T-helper 1 cell treated with Interleukin-12 subunit alpha and Interleukin-12 subunit beta and Interleukin-4 antibody, amounts not matched to agents 30 μg/mL and 1 μg/mL, for 36 hours (primary cell): ENCODE measurements around the gene GALNT15.

ENCODE experiments used
- H3K27ac Mint-ChIP-seq: one replicate; pipeline ENCODE4 v1.8.0; 2021; ENCODE audit warnings: mild to moderate bottlenecking, mixed read lengths
- H3K27me3 Mint-ChIP-seq: one replicate; pipeline ENCODE4 v1.8.0; 2021; ENCODE audit warnings: low read depth, mixed read lengths
- H3K36me3 Mint-ChIP-seq: one replicate; pipeline ENCODE4 v1.8.0; 2021; ENCODE audit warnings: low read depth, mixed read lengths
- H3K4me1 Mint-ChIP-seq: one replicate; pipeline ENCODE4 v1.8.0; 2021; ENCODE audit warnings: low read depth, mixed read lengths
- H3K4me3 Mint-ChIP-seq: one replicate; pipeline ENCODE4 v1.8.0; 2021; ENCODE audit warnings: mild to moderate bottlenecking, moderate library complexity, mixed read lengths
- H3K9me3 Mint-ChIP-seq: one replicate; pipeline ENCODE4 v1.8.0; 2021; ENCODE audit warnings: mixed read lengths

Gene GALNT15

GRCh38 chr3:16174976-16175901 lies 759 bp downstream of the GALNT15 start:
- peaks cover 3% of the 10 kb centered on the region for H3K4me1 Mint-ChIP-seq
- H3K27me3 Mint-ChIP-seq = peaks cover 27% of the 10 kb centered on the region
- H3K36me3 Mint-ChIP-seq = no peaks in the 10 kb centered on the region

GRCh38 chr3:16176391-16177030 lies 2.0 kb downstream of the GALNT15 start:
- Mint-ChIP-seq H3K9me3 (no peaks in the 10 kb centered on the region), H3K36me3 (no peaks in the 10 kb centered on the region), H3K4me3 (no peak overlapping the region), H3K27ac (no peak overlapping the region), H3K27me3 (peaks cover 27% of the 10 kb centered on the region), H3K4me1 (peaks cover 3% of the 10 kb centered on the region)

More at GRCh38 chr3:16174976-16175901, 759 bp downstream of the GALNT15 start:
- no peak overlapping the region for H3K27ac Mint-ChIP-seq
- H3K9me3 Mint-ChIP-seq = no peaks in the 10 kb centered on the region
- H3K4me3 Mint-ChIP-seq = no peak overlapping the region

GRCh38 chr3:16177382-16177781 lies 2.9 kb downstream of the GALNT15 start:
- Mint-ChIP-seq H3K27ac (no peak overlapping the region), H3K9me3 (no peaks in the 10 kb centered on the region), H3K4me1 (peaks cover 3% of the 10 kb centered on the region), H3K27me3 (peaks cover 27% of the 10 kb centered on the region), H3K36me3 (no peaks in the 10 kb centered on the region), H3K4me3 (no peak overlapping the region)

GRCh38 chr3:16177962-16178627 lies 3.6 kb downstream of the GALNT15 start:
- no peak overlapping the region for H3K27ac Mint-ChIP-seq
- H3K36me3 Mint-ChIP-seq = no peaks in the 10 kb centered on the region
- no peaks in the 10 kb centered on the region for H3K9me3 Mint-ChIP-seq
- peaks cover 3% of the 10 kb centered on the region for H3K4me1 Mint-ChIP-seq
- peaks cover 25% of the 10 kb centered on the region for H3K27me3 Mint-ChIP-seq
- H3K4me3 Mint-ChIP-seq = no peak overlapping the region

DNA sequence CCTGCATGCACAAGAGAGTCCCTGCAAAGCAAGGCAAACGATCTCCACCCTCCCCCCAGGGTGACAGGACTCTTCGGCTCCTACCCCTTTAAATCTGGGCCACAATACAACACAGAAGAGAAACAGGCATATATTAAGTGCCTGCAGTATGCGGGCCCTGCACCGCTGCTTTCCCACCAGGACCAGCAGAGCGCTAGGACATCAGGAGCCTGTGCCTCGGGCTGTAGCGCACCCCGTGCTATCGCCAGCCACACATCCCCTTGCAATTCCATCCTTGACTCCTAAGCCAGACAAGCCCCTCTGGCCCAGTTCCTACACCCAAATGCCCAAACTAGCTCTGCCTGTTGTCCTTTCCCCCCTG lies 4.1 kb downstream of the GALNT15 start:
- Mint-ChIP-seq H3K4me1 (peaks cover 3% of the 10 kb centered on the region), H3K27ac (no peak overlapping the region), H3K36me3 (no peaks in the 10 kb centered on the region), H3K27me3 (peaks cover 20% of the 10 kb centered on the region), H3K9me3 (no peaks in the 10 kb centered on the region), H3K4me3 (no peak overlapping the region)

DNA sequence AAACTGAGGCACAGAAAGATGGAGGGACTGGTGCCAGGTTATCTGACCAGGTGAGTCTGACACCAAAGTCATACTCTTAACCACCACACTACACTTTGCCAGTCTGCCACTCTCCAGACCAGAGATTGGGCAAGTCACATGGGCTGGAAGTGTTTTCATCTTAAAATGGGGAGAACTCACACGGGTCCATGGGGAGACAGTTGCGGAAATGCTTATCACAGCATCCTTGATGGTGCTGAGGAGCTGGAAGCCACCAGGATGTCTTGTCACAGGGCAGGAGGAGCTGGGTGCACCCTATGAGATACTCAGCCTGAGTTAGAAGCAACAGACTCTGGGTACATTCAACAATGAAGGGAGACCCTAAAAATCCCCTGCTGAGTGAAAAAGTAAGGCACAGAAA lies 4.8 kb downstream of the GALNT15 start:
- Mint-ChIP-seq H3K9me3 (no peaks in the 10 kb centered on the region), H3K4me1 (peaks cover 3% of the 10 kb centered on the region), H3K27ac (no peak overlapping the region), H3K4me3 (no peak overlapping the region), H3K27me3 (peaks cover 13% of the 10 kb centered on the region), H3K36me3 (no peaks in the 10 kb centered on the region)

DNA sequence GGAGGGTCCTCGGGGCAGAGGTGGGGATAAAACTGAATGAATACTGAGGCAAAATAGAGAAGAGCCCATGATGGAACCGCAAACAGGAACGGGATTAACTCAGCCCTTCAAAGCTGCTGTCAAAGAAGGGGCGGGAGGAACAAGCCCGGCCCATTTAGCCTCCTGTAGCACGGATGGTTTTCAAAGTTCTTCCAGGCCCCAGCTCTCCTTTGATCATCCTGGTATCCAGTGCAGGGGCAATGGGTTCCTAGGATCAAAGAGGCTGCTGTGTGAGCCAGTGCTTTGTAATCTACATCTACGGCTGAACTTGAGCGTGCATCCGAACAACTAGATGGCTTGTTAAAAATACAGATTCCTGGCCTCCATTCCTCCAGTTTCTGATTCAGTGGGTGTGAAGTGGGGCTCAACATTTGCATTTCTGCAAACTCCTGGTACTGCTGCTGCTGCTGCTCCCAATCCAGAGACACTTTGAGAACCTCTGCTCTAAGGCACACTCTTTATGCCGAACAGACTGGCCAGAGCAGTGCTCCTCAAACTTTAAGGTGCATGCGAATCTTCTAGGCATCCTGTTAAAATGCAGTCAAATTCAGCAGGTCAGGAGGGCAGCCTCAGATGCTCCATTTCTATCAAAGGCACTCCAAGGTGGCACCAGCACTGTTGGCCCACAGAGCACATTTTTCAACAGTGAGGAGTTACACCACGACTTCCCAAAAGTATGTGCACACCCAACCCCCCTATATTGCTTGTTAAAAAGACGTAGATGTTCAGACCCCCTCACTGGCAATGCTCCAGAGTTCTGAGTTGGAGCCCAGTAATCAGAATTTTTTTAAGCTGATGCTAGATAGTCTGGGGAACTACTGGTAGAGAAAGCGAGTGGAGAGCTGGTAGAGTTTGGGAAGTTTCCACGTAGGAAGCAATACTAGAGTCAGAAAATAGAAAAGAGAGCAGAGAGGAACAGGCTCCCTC lies 5.6 kb downstream of the GALNT15 start:
- Mint-ChIP-seq H3K27ac (no peak overlapping the region), H3K9me3 (no peaks in the 10 kb centered on the region), H3K4me1 (peaks cover 3% of the 10 kb centered on the region), H3K36me3 (no peaks in the 10 kb centered on the region), H3K4me3 (no peak overlapping the region), H3K27me3 (peaks cover 8% of the 10 kb centered on the region)

GRCh38 chr3:16180737-16181134 lies 6.3 kb downstream of the GALNT15 start:
- Mint-ChIP-seq H3K36me3 (no peaks in the 10 kb centered on the region), H3K27ac (no peak overlapping the region), H3K27me3 (peaks cover 8% of the 10 kb centered on the region), H3K4me3 (no peak overlapping the region), H3K4me1 (peaks cover 3% of the 10 kb centered on the region), H3K9me3 (no peaks in the 10 kb centered on the region)

GRCh38 chr3:16181361-16181760 lies 6.9 kb downstream of the GALNT15 start:
- Mint-ChIP-seq H3K4me1 (peaks cover 3% of the 10 kb centered on the region), H3K9me3 (no peaks in the 10 kb centered on the region), H3K27me3 (peaks cover 8% of the 10 kb centered on the region), H3K36me3 (no peaks in the 10 kb centered on the region), H3K4me3 (no peak overlapping the region), H3K27ac (no peak overlapping the region)

- Mint-ChIP-seq H3K4me1 (peaks cover 3% of the 10 kb centered on the region), H3K9me3 (no peaks in the 10 kb centered on the region), H3K27ac (no peak overlapping the region), H3K36me3 (no peaks in the 10 kb centered on the region), H3K4me3 (no peak overlapping the region), H3K27me3 (peaks cover 4% of the 10 kb centered on the region)
These were observed 7.7 kb downstream of the GALNT15 start for GRCh38 chr3:16182183-16182582.

DNA sequence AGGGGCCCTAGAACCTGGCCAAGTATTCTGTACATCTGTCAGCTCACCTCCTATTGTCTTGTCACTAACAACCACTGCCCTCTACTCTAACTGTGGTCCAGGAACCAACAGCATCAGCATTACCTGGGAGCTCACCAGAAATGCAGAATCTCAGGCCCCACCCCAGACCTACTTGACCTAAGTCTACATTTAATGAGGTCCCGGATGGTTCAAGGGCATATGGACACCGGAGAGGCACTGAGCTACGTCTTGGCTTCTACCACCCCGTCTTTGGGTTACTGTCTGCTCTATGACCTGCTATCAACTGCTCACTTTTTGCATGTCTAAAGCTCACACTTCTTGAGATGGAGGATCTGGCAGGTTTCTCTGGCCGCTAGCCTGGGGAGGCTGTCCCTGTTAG lies 8.1 kb downstream of the GALNT15 start:
- Mint-ChIP-seq H3K36me3 (no peaks in the 10 kb centered on the region), H3K4me1 (peaks cover 3% of the 10 kb centered on the region), H3K4me3 (no peak overlapping the region), H3K9me3 (no peaks in the 10 kb centered on the region), H3K27me3 (no peaks in the 10 kb centered on the region), H3K27ac (no peak overlapping the region)

DNA sequence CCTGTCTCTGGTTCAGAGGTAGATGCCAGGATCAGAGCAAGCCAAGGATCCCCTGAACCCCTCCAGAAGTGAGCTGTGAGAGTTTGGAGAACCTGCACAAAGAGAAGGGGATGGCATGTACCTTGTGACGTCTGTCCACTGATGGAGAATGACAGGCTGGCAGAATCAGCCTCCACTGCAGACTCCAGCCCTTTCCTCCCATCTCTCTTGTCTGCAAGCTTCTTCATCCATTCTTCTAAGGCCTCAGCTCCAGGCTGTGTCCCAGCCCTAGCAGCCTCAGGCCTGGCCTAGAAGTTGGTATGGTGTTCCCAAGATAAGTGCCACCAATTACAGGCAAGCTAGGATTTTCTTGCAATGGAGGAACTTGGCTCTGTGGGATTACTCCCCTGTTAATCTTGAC lies 8.6 kb downstream of the GALNT15 start:
- Mint-ChIP-seq H3K27ac (no peak overlapping the region), H3K4me3 (no peak overlapping the region), H3K9me3 (no peaks in the 10 kb centered on the region), H3K27me3 (no peaks in the 10 kb centered on the region), H3K4me1 (peaks cover 3% of the 10 kb centered on the region), H3K36me3 (no peaks in the 10 kb centered on the region)

GRCh38 chr3:16183601-16184270 lies 9.3 kb downstream of the GALNT15 start:
- Mint-ChIP-seq H3K4me1 (peaks cover 2% of the 10 kb centered on the region), H3K36me3 (no peaks in the 10 kb centered on the region), H3K27ac (no peak overlapping the region), H3K9me3 (no peaks in the 10 kb centered on the region), H3K4me3 (no peak overlapping the region), H3K27me3 (no peaks in the 10 kb centered on the region)
